NCI-H2081 treated with DMSO at 0.1 percent for 48 hours (cell line): Measurements from ENCODE around the gene SCARF2.
"Not testable (repeated sequence)": the region's sequence is repeated elsewhere in the genome, so short reads cannot be mapped to it uniquely, and the experiment has no call there.

Experiments used
- DNase-seq: peaks from one replicate; lab custom pipeline; 2025; lab: John Stamatoyannopoulos, UW

The SCARF2 gene

DNA sequence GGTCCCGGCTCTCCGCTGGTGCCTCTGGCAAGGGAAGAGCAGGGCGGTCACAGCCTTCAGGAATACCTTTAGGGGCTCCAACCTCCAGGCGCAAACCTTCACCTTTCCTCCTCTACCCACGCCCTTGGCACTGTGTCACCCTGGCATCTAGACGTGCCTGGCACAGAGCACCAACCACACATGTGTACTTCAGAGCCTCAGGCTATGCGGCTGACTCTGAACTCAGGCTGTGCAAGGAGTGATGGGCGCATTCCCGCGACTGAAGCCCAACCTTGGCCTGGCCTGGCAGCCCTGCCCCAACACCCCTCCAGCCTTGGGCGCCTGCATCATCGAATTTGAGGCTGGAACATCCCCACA is 11.4 kb downstream of the SCARF2 start:
- DNase-seq, result no peak

- DNase-seq, result no peak
Observed at GRCh38 chr22:20425566-20426258, 11.9 kb downstream of the SCARF2 start.

- DNase-seq, result no peak
Observed at GRCh38 chr22:20424932-20425565, 12.6 kb downstream of the SCARF2 start.

DNA sequence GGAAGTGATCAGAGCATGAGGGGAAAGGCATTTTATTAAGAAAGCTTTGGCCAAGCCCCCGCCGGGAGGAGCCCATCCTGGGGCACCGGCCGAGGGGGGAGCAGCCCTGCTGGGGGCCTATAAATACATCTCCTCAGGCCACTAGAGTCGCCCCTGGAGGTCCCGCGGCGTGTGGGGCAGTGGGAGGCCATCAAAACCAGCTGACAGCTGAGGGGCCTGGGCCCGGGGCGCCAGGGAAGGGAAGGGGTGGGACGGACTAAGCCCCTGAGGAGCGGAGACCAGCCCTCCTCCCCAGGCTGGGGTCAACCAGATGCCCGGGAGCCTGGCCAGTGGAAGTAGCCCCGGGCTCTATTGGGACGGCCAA is 13.1 kb downstream of the SCARF2 start:
- DNase-seq, result no peak

DNA sequence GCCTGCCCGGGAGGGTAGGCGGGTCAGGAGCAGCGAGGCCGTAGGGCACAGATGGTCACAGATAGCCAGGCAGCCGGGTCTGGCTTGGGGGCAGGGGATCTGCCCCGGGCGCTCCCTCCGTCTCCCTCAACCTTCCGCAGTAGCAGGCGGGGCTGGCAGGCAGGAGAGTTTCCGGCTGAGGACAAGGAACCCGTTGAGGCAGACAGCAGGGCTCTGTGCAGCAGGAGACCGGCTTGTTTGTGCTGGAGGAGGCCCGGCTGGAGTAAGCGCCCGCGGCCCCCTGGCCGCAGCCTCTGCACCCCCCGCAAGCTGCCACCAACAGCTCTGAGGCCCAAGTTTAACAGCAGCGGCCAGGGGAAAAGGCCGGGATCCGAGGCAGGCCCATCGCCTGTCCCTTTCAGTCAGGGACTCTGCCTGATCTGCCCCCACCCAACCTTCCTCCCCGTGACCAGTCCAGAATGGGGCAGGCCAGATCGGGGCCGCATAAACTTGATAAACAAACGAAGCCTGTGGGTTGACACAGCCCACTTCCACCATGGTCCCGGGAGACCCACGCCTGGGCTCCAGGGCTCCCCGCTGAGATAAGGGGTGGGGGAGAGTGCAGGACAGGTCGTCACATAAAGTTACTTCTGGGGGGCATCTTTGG is 13.6 kb downstream of the SCARF2 start:
- DNase-seq, result no peak

DNA sequence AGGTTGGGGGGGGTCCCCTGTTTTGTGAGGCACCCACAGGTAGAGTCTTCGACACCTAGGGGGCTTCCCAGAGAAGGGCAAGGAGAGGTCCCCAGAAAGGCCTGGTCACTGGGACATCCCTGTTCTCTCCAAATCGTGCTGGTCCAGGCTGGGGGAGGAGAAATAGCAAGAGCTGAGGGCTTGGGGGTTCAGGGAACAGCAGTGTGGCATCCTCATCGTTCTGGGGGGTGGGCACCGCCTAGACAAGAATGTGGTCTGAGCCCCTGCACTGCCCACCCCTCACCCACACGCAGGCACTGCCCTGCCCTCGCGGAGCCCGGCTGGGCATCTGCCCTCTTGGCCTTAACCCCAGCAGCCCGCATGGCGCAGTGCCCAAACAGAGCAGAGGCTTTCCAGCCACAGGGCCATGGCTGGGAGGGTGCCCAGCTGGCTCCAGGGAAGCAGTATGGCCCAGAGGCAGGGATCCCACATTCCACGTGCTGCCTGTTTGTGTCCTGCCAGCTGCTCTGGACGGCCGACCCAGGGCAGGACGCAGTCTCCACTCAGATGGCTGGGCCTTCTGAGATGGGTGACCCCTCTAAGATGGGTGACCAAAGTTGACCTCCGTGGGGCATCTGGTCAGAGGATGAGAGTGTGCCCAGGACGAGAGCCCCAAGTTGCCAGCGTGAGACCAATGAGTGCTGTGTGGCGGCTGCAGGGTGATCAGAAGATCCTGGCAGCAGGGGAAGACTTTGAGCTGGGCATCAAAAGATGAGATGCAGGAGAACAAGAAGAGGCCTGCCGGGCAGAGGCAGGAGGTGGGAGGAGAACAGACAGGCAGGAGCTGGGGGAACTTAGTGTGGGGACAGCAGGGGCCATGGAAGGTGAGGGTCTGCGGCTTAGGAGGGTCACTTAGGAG is 14.4 kb downstream of the SCARF2 start:
- no peak for DNase-seq

DNA sequence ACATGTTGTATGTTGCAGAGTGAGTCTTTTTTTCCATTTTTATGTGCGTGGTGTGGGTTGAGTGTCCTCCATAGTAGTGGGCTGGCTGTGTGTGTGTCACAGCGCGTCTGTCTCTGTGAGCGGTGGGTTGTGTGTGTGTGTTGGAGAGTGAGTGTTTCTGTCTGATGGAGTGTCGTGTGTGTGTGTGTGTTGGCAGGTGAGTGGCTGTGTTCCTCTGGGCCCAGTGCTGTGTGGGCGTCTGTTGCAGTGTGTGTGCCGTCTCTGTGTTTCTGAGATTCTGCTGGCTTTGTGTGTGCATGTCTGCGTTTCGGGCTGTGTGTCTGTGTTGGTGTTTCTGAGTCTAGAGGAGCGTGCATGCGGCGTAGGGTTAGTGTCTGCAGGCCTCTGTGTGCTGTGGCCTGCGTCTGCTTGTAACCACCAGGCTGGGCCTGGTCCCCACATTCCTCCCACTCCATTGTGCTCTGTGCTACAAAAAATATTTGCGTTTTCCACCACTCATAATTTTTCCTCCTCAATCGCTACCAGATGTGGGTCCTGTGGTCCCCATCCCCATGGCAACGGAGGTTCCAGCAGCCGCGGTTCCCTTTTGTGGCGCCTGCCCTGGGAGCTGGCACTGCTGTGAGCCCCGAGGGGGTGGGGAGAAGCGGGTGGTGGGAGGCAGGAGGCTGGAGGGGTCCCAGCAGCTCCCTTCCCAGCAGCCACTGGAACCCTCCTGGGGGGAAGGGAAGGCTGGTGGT is 15.2 kb downstream of the SCARF2 start:
- no peak for DNase-seq

DNA sequence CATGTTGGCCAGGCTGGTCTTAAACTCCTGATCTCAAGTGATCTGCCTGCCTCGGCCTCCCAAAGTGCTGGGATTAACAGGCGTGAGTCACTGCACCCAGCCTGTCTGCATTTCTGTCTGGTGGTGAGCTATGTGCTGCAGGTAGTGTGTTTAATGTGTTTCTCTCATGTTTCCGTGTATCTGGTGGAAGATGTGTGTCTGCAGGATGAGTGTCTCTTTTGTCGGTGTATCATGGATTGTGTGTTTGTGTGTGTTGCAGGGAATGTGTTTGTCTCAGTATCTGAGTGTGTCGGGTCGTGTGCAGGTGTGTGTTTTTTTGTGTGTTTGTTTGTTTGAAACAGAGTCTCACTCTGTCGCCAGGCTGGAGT is 16.1 kb downstream of the SCARF2 start:
- DNase-seq, result no peak

GRCh38 chr22:20420157-20420842 is 17.3 kb downstream of the SCARF2 start:
- DNase-seq, result no peak

DNA sequence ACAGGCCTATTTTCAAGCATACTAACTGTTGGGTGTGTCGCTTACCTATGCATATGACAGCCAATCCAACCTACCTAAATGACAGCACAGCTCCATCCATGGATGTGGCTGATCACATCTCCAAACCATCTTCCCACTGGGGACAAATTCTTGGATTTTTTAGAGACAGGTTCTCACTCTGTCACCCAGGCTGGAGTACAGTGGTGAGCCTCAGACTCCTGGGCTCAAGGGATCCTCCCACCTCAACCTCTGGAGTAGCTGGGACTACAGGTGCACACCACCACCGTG is 18.0 kb downstream of the SCARF2 start:
- no peak for DNase-seq

- no peak for DNase-seq
Observed at GRCh38 chr22:20418211-20418788, 19.3 kb downstream of the SCARF2 start.

DNA sequence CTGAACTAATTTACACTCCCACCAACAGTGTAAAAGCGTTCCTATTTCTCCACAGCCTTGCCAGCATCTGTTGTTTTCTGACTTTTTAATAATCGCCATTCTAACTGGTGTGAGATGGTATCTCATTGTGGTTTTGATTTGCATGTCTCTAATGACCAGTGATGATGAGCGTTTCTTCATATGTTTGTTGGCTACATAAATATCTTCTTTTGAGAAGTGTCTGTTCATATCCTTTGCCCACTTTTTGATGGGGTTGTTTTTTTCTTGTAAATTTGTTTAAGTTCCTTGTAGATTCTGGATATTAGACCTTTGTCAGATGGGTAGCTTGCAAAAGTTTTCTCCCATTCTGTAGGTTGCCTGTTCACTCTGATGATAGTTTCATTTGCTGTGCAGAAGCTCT is 21.9 kb downstream of the SCARF2 start:
- not testable (repeated sequence) for DNase-seq

DNA sequence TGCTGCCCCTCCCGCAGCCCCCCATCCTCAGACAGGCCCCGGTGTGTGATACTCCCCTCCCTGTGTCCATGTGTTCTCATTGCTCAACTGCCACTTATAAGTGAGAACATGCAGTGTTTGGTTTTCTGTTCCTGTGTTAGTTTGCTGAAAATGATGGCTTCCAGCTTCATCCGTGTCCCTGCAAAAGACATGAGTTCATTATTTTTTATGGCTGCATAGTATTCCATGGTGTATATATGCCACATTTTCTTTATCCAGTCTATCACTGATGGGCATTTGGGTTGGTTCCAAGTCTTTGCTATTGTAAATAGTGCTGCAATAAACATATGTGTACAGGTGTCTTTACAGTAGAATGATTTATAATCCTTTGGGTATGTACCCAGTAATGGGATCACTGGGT is 22.4 kb downstream of the SCARF2 start:
- not testable (repeated sequence) for DNase-seq

DNA sequence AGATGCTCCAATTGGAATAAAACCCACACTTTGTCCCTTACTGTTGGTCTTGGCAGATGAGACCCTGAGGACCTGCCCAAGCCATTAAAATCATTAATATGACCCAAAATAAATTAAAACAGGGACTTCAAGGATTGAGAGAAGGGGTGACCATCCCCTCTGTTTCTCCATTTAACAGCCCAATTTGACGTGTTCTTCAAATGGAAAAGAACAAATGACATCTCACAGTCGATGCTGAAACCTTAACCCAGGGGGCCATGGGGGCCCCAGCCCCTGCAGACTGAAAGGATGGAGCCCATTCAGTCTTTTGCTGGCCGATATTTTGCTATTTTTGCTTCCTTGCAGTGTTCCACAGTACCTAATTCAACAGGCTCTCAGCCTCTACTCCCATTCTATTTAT is 23.2 kb downstream of the SCARF2 start:
- DNase-seq, result no peak

DNA sequence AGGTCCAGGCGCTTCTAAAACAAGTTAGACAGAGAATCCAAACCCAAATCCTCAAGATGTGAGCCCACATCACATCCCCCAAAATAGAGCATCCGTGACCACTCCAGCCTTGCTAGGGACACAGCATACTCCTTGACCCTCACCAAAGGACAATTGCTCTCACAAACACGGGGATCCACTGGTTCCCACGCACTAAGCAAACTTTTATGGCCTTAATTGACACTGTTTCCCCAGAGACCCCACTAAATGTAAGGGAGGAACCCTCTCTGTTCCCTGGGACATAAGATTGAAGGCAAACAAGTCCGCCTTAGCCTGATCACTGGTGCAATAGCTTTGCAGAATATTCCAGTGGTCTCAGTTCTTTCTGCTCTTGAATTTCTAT is 23.6 kb downstream of the SCARF2 start:
- DNase-seq, result no peak

GRCh38 chr22:20413217-20414058 is 24.2 kb downstream of the SCARF2 start:
- DNase-seq, result no peak

DNA sequence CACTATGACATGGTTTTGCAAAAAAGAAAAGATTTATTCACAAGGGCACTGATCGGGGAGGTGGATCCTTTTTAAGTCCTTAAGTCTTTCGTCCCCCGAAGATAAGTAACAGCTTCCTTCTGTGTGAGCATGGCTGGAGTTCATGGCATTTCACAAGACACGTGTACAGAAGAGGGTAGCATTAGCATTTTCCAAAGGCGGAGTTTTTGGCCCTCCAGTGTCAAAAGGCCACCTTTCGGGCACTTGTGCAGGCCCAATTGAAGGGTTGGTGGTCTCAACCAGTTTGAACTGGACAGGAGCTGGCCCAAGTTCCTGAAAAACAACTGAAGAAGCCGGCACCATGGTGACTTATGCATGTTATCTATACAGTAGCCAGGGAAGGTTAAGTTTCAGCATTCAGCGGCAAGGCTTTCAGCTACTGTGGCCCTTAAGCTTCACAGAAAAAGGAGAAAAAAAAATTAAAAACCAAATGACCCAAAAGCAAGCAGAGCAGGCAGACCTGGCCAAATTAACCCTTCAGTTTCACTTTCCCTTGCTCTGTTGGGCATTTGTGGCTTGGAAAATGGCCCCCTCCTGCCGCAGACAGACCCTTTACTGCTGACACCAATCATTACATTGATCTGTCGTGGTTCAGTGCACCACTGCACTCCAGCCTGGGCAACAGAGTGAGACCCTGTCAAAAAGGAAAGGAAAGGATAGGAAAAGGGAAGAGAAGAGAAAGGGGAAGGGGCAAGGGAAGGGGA is 25.0 kb downstream of the SCARF2 start:
- DNase-seq, result no peak

- DNase-seq, result not testable (repeated sequence)
Observed at GRCh38 chr22:20409385-20409784, 28.2 kb downstream of the SCARF2 start.

GRCh38 chr22:20408891-20409290 is 28.7 kb downstream of the SCARF2 start:
- DNase-seq, result no peak

DNA sequence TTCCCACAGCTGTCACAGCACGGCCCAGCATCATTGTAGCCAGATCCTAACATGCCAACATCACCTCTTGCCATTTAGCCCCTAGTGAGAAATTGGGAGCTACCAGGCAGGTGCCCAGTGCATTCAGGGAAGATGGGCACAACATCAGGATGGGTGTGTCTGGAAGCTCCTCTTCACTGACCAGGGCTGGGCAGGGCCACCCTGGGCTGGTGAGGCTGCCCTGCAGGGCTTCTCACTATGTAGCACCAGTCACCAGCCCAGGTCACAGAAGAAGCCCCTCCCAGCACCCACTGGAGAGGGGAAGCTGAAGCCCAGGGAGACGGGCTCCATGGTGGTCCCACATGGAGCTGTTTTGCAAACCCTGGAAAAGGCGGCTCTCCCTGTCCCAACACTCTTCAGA is 29.8 kb downstream of the SCARF2 start:
- DNase-seq, result no peak
